Thoracic aorta (tissue), 2 donors: ENCODE results near the gene MYO1C. TPM values are rescaled to one million over a fixed set of nuclear protein-coding genes. Genes with fewer than 3 reads are reported as not detected.
"Not testable (repeated sequence)": the region's sequence is repeated elsewhere in the genome, so short reads cannot be mapped to it uniquely, and the experiment has no call there.

Source experiments
- ATAC-seq: fragments of 150-250 bp; one replicate; pipeline ENCODE4 v1.8.0; 2017; ENCODE audit warnings: low read depth; ENCODE audit not compliant: insufficient number of reproducible peaks, low FRiP score
- DNase-seq: peaks from one replicate; pipeline ENCODE4 v3.0.0-alpha.2; 2020; ENCODE audit warnings: low spot score
- H3K27ac ChIP-seq, 2 donors: fragments of 200-600 bp; sonication (generic); 1 replicate in 1 of 2; 2 replicates in 1 of 2; pipeline ENCODE4 v1.5.1; 2016; ENCODE audit warnings: mild to moderate bottlenecking in 2 of 2, moderate library complexity in 2 of 2
- H3K27me3 ChIP-seq: fragments of 200-600 bp; sonication (generic); replicated peaks from 2 replicates; pipeline ENCODE4 v1.6.0; 2016; ENCODE audit warnings: mild to moderate bottlenecking; ENCODE audit not compliant: insufficient read depth
- H3K36me3 ChIP-seq: fragments of 200-600 bp; sonication (generic); one replicate; pipeline ENCODE4 v1.5.1; 2016
- H3K4me1 ChIP-seq, 2 donors: fragments of 200-600 bp; sonication (generic); 1 replicate in 1 of 2; 2 replicates in 1 of 2; pipeline versions ENCODE4 v1.5.1 to v1.6.0; 2016; ENCODE audit warnings: low read depth in 2 of 2, mild to moderate bottlenecking in 1 of 2; ENCODE audit not compliant: control insufficient read depth in 1 of 2
- H3K4me3 ChIP-seq: fragments of 200-600 bp; sonication (generic); 2 replicates; pipeline ENCODE4 v1.5.1; 2016; ENCODE audit warnings: mild to moderate bottlenecking
- H3K9me3 ChIP-seq: fragments of 200-600 bp; sonication (generic); 2 replicates; pipeline ENCODE4 v1.5.1; 2016
- CTCF ChIP-seq: fragments of 200-600 bp; sonication (generic); IDR thresholded peaks from one replicate; pipeline ENCODE4 v1.5.1; 2019; ENCODE audit warnings: antibody characterized with exemption
- total RNA-seq, 2 donors: library from RNA; depleted of rRNA; stranded (reverse); fragments of >200 nt; gene quantifications; one replicate each; pipeline versions ENCODE4 v1.1.0 to v1.2.3, GENCODE V29; 2016

Gene MYO1C
- total RNA-seq, 2 donors from 2014 or later, result 160 to 226 TPM

GRCh38 chr17:1455797-1456599 lies 36.5 kb downstream of the MYO1C start, which contains the start of gene CRK:
TSS of gene CRK (minus strand) at chr17:1456232. CDS start at chr17:1456117, 115 bp downstream.
- no peak for TF ChIP-seq CTCF

GRCh38 chr17:1455291-1455796 lies 37.1 kb downstream of the MYO1C start:
- TF ChIP-seq CTCF, result peak; percentile 76
- peak overlapping the region; percentile 98 to 99 for H3K27ac ChIP-seq
- H3K4me3 ChIP-seq, result peak overlapping the region; percentile 96
- peaks cover 24 to 61% of the 10 kb centered on the region in 2 donors for H3K4me1 ChIP-seq
- DNase-seq (peak; percentile 61), ATAC-seq (peak; percentile 41)
- H3K36me3 ChIP-seq, result no peaks in the 10 kb centered on the region
- H3K27me3 ChIP-seq, result no peaks in the 10 kb centered on the region
- no peaks in the 10 kb centered on the region for H3K9me3 ChIP-seq

More at GRCh38 chr17:1455797-1456599, 36.5 kb downstream of the MYO1C start, which contains the start of gene CRK:
- Histone ChIP-seq H3K27ac (peak within 1 kb of the TSS; percentile 98 to 99), H3K9me3 (no peaks in the 10 kb centered on the region), H3K36me3 (no peaks in the 10 kb centered on the region), H3K27me3 (no peaks in the 10 kb centered on the region), H3K4me1 (peaks cover 30 to 62% of the 10 kb centered on the region in 2 donors), H3K4me3 (peak within 1 kb of the TSS; percentile 96)
- DNase-seq (peak; percentile 73), ATAC-seq (peak; percentile 66)

GRCh38 chr17:1454541-1454940 lies 37.9 kb downstream of the MYO1C start:
- H3K4me1 ChIP-seq, result peaks cover 19 to 54% of the 10 kb centered on the region in 2 donors
- peak overlapping the region; percentile 98 to 99 for H3K27ac ChIP-seq
- no peaks in the 10 kb centered on the region for H3K9me3 ChIP-seq
- no peak for TF ChIP-seq CTCF
- no peaks in the 10 kb centered on the region for H3K27me3 ChIP-seq
- H3K4me3 ChIP-seq, result peak overlapping the region; percentile 96
- ATAC-seq (no peak), DNase-seq (no peak)
- no peaks in the 10 kb centered on the region for H3K36me3 ChIP-seq

- not testable (repeated sequence) for H3K9me3 ChIP-seq, DNase-seq, H3K4me3 ChIP-seq, H3K27me3 ChIP-seq, ATAC-seq, H3K36me3 ChIP-seq
- peak overlapping the region in 1 of 2 donors; percentile 2 for H3K27ac ChIP-seq
- peaks cover 19 to 53% of the 10 kb centered on the region in 2 donors for H3K4me1 ChIP-seq
Observed at GRCh38 chr17:1453694-1454093, 38.8 kb downstream of the MYO1C start.

GRCh38 chr17:1452836-1453235 lies 39.6 kb downstream of the MYO1C start:
- ATAC-seq (no peak), DNase-seq (no peak)
- Histone ChIP-seq H3K36me3 (no peaks in the 10 kb centered on the region), H3K4me3 (no peak overlapping the region), H3K27ac (no peak overlapping the region), H3K27me3 (no peaks in the 10 kb centered on the region), H3K9me3 (no peaks in the 10 kb centered on the region), H3K4me1 (peaks cover 21 to 53% of the 10 kb centered on the region in 2 donors)
- no peak for TF ChIP-seq CTCF

GRCh38 chr17:1450261-1450660 lies 42.2 kb downstream of the MYO1C start:
- not testable (repeated sequence) for H3K27ac ChIP-seq, H3K36me3 ChIP-seq, ATAC-seq, DNase-seq, H3K4me3 ChIP-seq, H3K27me3 ChIP-seq, H3K9me3 ChIP-seq
- H3K4me1 ChIP-seq, result peaks cover 20 to 51% of the 10 kb centered on the region in 2 donors
